HG03469 (cell line): ENCODE results near the gene KLHDC7B.

Source experiments
- ATAC-seq: cut with Tn5 transposase; IDR thresholded peaks from one replicate; pipeline ENCODE4 v1.9.1; 2021; ENCODE audit warnings: mild to moderate bottlenecking, moderate library complexity, moderate number of reproducible peaks; ENCODE audit not compliant: unreplicated experiment

The KLHDC7B gene

GRCh38 chr22:50585238-50585637 is 39.5 kb downstream of the KLHDC7B start:
- ATAC-seq = no peak

- ATAC-seq = no peak
Observed at GRCh38 chr22:50585781-50586180, 40.1 kb downstream of the KLHDC7B start.

- no peak for ATAC-seq
Observed at GRCh38 chr22:50586416-50586815, 40.7 kb downstream of the KLHDC7B start.

GRCh38 chr22:50587407-50587806 is 41.7 kb downstream of the KLHDC7B start:
- ATAC-seq = no peak

DNA sequence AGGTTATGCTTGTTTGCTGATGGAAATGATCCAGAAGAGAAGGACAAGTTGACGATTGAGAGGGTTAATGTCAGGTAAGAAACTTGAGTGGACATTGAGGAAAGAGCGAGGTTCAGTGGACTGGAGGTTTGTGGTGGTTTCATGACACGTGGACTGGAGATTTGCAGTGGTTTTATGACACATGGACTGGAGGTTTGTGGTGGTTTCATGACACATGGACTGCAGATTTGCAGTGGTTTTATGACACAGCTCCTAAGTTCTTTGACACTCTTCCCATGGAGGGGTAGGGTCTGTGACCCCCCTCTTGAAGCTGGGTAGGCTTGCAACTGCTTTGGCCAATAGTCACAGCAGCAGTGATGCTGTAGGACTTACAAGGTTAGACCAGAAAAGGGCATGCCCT is 49.5 kb downstream of the KLHDC7B start:
- no peak for ATAC-seq

GRCh38 chr22:50597097-50597496 is 51.4 kb downstream of the KLHDC7B start:
- ATAC-seq = no peak

- ATAC-seq = no peak
Observed at GRCh38 chr22:50599816-50600455, 54.2 kb downstream of the KLHDC7B start.

DNA sequence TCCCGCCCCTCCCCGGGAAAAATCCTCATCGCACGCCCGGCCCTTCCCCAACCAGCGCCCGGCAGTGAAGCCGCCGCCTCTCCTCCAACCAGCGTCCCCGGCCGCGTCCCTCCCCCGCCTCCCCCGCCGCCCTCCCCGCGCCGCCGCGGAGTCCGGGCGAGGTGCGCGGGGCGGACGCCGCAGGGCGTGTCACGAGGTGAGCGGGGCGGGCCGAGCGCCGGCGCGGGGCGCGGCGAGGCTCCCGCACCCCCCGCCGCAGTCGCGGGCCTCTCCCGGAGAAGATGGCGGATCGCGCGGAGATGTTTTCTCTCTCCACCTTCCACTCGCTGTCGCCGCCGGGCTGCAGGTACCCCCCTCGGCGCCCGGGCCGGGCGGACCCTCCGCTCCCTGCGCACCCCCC is 54.8 kb downstream of the KLHDC7B start, which contains the start of gene MAPK8IP2:
Gene MAPK8IP2 (plus strand): TSS at position 256 of the 400 bp plus-strand sequence. CDS start 26 bp downstream, at position 282.
- no peak for ATAC-seq
